ENCODE data around the gene TCF7L2.

The TCF7L2 gene

DNA sequence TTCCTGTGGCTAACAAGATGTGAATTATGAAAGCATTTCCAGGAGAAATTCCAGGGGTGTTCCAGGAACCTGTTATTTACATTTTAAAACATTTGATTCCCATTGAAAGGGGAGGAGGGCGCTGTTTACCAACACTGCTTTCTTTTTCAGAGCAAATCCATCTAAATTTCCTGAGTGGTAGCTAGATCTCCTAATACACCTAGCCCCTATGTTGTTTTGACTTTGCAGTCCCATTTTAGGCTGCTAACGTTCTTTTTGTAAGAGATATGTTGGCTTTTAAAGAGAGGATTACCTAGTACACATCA lies 130.8 kb downstream of the TCF7L2 start:
- Histone ChIP-seq H2AFZ (ENCODE audit: low read depth, low read length) (no peak overlapping the region), H3K36me3 (replicated peaks; ENCODE audit: low read depth, low read length) (no peaks in the 10 kb centered on the region)

DNA sequence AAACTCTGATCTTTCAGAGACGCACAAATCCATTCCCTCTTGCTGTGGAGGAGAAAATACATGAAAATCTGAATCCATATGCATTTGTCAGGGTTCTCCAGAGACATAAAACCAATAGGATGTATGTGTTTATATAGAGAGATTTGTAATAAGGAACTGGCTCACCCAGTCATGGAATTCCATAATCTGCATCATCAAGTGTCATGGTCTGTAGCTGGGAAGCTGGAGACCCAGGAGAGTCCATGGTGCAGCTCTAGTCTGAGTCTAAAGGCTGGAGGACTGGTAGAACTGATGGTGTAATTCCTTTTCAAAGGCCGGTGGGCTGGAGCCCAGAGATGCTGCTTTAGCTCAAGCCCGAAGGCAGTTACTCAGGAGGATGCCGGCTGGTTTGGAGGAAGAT lies 134.0 kb downstream of the TCF7L2 start:
- H3K4me1 ChIP-seq (ENCODE audit: low read length) = no peaks in the 10 kb centered on the region
- no peak overlapping the region for H3K4me3 ChIP-seq (ENCODE audit: low read length)
- no peak for TF ChIP-seq EZH2phosphoT487 (IDR thresholded peaks at IDR 0.05; ENCODE audit: low read depth)
- TF ChIP-seq, protein P1, sequence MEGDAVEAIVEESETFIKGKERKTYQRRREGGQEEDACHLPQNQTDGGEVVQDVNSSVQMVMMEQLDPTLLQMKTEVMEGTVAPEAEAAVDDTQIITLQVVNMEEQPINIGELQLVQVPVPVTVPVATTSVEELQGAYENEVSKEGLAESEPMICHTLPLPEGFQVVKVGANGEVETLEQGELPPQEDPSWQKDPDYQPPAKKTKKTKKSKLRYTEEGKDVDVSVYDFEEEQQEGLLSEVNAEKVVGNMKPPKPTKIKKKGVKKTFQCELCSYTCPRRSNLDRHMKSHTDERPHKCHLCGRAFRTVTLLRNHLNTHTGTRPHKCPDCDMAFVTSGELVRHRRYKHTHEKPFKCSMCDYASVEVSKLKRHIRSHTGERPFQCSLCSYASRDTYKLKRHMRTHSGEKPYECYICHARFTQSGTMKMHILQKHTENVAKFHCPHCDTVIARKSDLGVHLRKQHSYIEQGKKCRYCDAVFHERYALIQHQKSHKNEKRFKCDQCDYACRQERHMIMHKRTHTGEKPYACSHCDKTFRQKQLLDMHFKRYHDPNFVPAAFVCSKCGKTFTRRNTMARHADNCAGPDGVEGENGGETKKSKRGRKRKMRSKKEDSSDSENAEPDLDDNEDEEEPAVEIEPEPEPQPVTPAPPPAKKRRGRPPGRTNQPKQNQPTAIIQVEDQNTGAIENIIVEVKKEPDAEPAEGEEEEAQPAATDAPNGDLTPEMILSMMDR (IDR thresholded peaks at IDR 0.05; ENCODE audit: low read depth, low read length) = no peak
- H3K79me2 ChIP-seq (ENCODE audit: low read length) = no peaks in the 10 kb centered on the region
- no peak overlapping the region for H3K4me2 ChIP-seq (ENCODE audit: low read length)
- no peak overlapping the region for H2AFZ ChIP-seq (ENCODE audit: low read depth, low read length)
- H3K36me3 ChIP-seq (replicated peaks; ENCODE audit: low read depth, low read length) = no peaks in the 10 kb centered on the region
- peaks cover 12% of the 10 kb centered on the region for H3K27me3 ChIP-seq (ENCODE audit: low read depth, low read length)
- no peak overlapping the region for H3K27ac ChIP-seq (ENCODE audit: low read length)
- no peaks in the 10 kb centered on the region for H3K9me3 ChIP-seq (ENCODE audit: insufficient read depth, low read length)
- H4K20me1 ChIP-seq (ENCODE audit: insufficient read depth, low read length) = no peaks in the 10 kb centered on the region
- no peak overlapping the region for H3K9ac ChIP-seq (ENCODE audit: low read length)

More for the DNA sequence above, 130.8 kb downstream of the TCF7L2 start:
- Histone ChIP-seq H3K79me2 (ENCODE audit: low read length) (no peaks in the 10 kb centered on the region), H3K27ac (ENCODE audit: low read length) (no peak overlapping the region), H3K4me1 (ENCODE audit: low read length) (no peaks in the 10 kb centered on the region), H3K9me3 (ENCODE audit: insufficient read depth, low read length) (no peaks in the 10 kb centered on the region), H3K4me2 (ENCODE audit: low read length) (no peak overlapping the region), H3K4me3 (ENCODE audit: low read length) (no peak overlapping the region), H3K9ac (ENCODE audit: low read length) (no peak overlapping the region), H3K27me3 (ENCODE audit: low read depth, low read length) (peaks cover 12% of the 10 kb centered on the region), H4K20me1 (ENCODE audit: insufficient read depth, low read length) (no peaks in the 10 kb centered on the region)
- TF ChIP-seq, protein P1 (IDR thresholded peaks at IDR 0.05; ENCODE audit: low read depth, low read length) = no peak
- no peak for TF ChIP-seq EZH2phosphoT487 (IDR thresholded peaks at IDR 0.05; ENCODE audit: low read depth)

DNA sequence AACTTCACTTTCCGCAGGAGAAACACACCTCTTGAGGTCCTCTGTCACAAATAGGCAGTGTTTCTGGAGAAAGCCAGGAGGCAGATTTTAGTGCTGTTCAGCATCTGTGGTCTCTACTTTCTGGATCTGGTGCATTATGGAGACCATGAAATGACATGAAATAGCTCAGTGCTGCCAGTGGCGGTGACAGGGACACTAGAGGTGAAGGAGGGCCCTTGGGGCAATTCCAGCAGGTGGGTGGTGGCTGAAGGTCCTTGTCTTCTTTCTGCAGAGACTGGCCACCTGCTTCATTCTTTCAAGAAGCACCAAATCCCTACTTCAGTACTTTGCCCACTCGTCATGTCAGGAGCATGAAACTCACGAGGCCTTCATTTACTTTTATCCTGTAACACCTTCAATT lies 135.7 kb downstream of the TCF7L2 start:
- H3K4me3 ChIP-seq (ENCODE audit: low read length) = no peak overlapping the region
- H3K9ac ChIP-seq (ENCODE audit: low read length) = no peak overlapping the region
- peaks cover 5% of the 10 kb centered on the region for H3K27me3 ChIP-seq (ENCODE audit: low read depth, low read length)
- no peaks in the 10 kb centered on the region for H3K36me3 ChIP-seq (replicated peaks; ENCODE audit: low read depth, low read length)
- no peaks in the 10 kb centered on the region for H3K9me3 ChIP-seq (ENCODE audit: insufficient read depth, low read length)
- H3K27ac ChIP-seq (ENCODE audit: low read length) = no peak overlapping the region
- H2AFZ ChIP-seq (ENCODE audit: low read depth, low read length) = no peak overlapping the region
- no peaks in the 10 kb centered on the region for H4K20me1 ChIP-seq (ENCODE audit: insufficient read depth, low read length)
- H3K4me2 ChIP-seq (ENCODE audit: low read length) = no peak overlapping the region
- no peaks in the 10 kb centered on the region for H3K79me2 ChIP-seq (ENCODE audit: low read length)
- no peaks in the 10 kb centered on the region for H3K4me1 ChIP-seq (ENCODE audit: low read length)
- TF ChIP-seq EZH2phosphoT487 (IDR thresholded peaks at IDR 0.05; ENCODE audit: low read depth) = no peak
- TF ChIP-seq, protein P1 (IDR thresholded peaks at IDR 0.05; ENCODE audit: low read depth, low read length) = no peak

DNA sequence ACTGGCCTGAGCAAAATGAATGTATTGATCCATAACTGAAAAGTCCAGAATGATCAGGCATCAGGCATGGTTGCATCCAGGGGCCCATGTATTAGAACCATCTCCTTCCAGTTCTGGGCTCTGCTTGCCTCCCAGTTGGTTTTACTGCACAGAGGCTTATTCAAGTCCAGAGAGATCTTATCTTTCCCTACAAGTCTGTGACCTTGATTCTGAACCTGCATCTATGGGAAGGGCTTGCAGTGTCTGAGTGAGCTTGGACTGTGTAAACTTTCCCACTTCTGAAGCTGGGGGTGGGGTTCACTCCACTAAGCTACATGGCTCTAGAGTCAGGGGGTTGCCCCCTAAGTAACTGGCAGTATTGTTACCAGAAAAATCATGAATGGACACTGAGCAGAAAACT lies 136.2 kb downstream of the TCF7L2 start:
- TF ChIP-seq EZH2phosphoT487 (IDR thresholded peaks at IDR 0.05; ENCODE audit: low read depth) = no peak
- TF ChIP-seq, protein P1 (IDR thresholded peaks at IDR 0.05; ENCODE audit: low read depth, low read length) = no peak
- H3K9me3 ChIP-seq (ENCODE audit: insufficient read depth, low read length) = no peaks in the 10 kb centered on the region
- no peaks in the 10 kb centered on the region for H3K4me1 ChIP-seq (ENCODE audit: low read length)
- H2AFZ ChIP-seq (ENCODE audit: low read depth, low read length) = no peak overlapping the region
- H3K27me3 ChIP-seq (ENCODE audit: low read depth, low read length) = peaks cover under 1% of the 10 kb centered on the region; the same call in 1 of the 2 replicates
- no peak overlapping the region for H3K9ac ChIP-seq (ENCODE audit: low read length)
- no peaks in the 10 kb centered on the region for H3K79me2 ChIP-seq (ENCODE audit: low read length)
- H3K27ac ChIP-seq (ENCODE audit: low read length) = no peak overlapping the region
- H3K36me3 ChIP-seq (replicated peaks; ENCODE audit: low read depth, low read length) = no peaks in the 10 kb centered on the region
- H3K4me3 ChIP-seq (ENCODE audit: low read length) = no peak overlapping the region
- H4K20me1 ChIP-seq (ENCODE audit: insufficient read depth, low read length) = no peaks in the 10 kb centered on the region
- no peak overlapping the region for H3K4me2 ChIP-seq (ENCODE audit: low read length)

All from OCI-LY3 (cell line).